Stimulated activated CD8-positive, alpha-beta memory T cell treated with anti-CD3 and anti-CD28 coated beads, Interleukin-4, amount 100 ng/mL, for 48 hours (primary cell): ENCODE data around the gene RALGDS.

ENCODE experiments used
- DNase-seq: peaks from one replicate; pipeline ENCODE4 v3.0.0-alpha.2; 2020

RALGDS gene

GRCh38 chr9:133133681-133134387 is 12.8 kb upstream of the RALGDS start:
- peak; percentile 88 for DNase-seq

GRCh38 chr9:133132174-133132573 is 11.1 kb upstream of the RALGDS start:
- DNase-seq, result no peak

- no peak for DNase-seq
Measured at GRCh38 chr9:133131506-133131905, 10.5 kb upstream of the RALGDS start.

- DNase-seq, result peak; percentile 67
Measured at GRCh38 chr9:133130685-133131244, 9.7 kb upstream of the RALGDS start.

- DNase-seq, result no peak
Measured at GRCh38 chr9:133129001-133129795, 8.2 kb upstream of the RALGDS start.

GRCh38 chr9:133128152-133128551 is 7.1 kb upstream of the RALGDS start:
- DNase-seq, result no peak

- DNase-seq, result peak; percentile 67
Measured at GRCh38 chr9:133127340-133127981, 6.4 kb upstream of the RALGDS start.

- no peak for DNase-seq
Measured at GRCh38 chr9:133126697-133127339, 5.8 kb upstream of the RALGDS start.

- DNase-seq, result no peak
Measured at GRCh38 chr9:133125941-133126696, 5.1 kb upstream of the RALGDS start.

GRCh38 chr9:133124907-133125275 is 3.9 kb upstream of the RALGDS start:
- no peak for DNase-seq

GRCh38 chr9:133124123-133124906 is 3.3 kb upstream of the RALGDS start:
- DNase-seq, result no peak

GRCh38 chr9:133122935-133123611 is 2.0 kb upstream of the RALGDS start:
- DNase-seq, result no peak

- no peak for DNase-seq
Measured at GRCh38 chr9:133122605-133122934, 1.5 kb upstream of the RALGDS start.

- no peak for DNase-seq
Measured at GRCh38 chr9:133121915-133122550, 993 bp upstream of the RALGDS start.

- no peak for DNase-seq
Measured at GRCh38 chr9:133120501-133121197, 391 bp downstream of the RALGDS start.

GRCh38 chr9:133119846-133120500 is 1.1 kb downstream of the RALGDS start:
- DNase-seq, result no peak

- no peak for DNase-seq
Measured at GRCh38 chr9:133119103-133119845, 1.8 kb downstream of the RALGDS start.

- no peak for DNase-seq
Measured at GRCh38 chr9:133118568-133118967, 2.5 kb downstream of the RALGDS start.

- no peak for DNase-seq
Measured at GRCh38 chr9:133118179-133118520, 2.9 kb downstream of the RALGDS start.
